Stomach (tissue), 4 donors: ENCODE measurements around the gene PNCK.

ENCODE experiments used
- CTCF ChIP-seq, 7 experiments: fragments of 450-650 bp in 4 of 7; fragments of 200-600 bp in 3 of 7; sonication (generic) in 3 of 7; IDR thresholded peaks; one replicate each; pipeline ENCODE4 v1.5.1; 2016 to 2019; ENCODE audit warnings: antibody characterized with exemption in 7 of 7, control low read depth in 2 of 7, mild to moderate bottlenecking in 1 of 7
- POLR2A ChIP-seq, 4 donors: fragments of 450-650 bp; IDR thresholded peaks; one replicate each; pipeline ENCODE4 v1.6.1; 2016; ENCODE audit warnings: antibody characterized with exemption in 4 of 4, control low read depth in 2 of 4, mild to moderate bottlenecking in 1 of 4, moderate library complexity in 1 of 4
- POLR2AphosphoS5 ChIP-seq, 3 donors: sonication (generic); formaldehyde crosslinking; IDR thresholded peaks; one replicate each; pipeline ENCODE4 v1.6.1; 2016; ENCODE audit warnings: antibody characterized with exemption in 3 of 3

GRCh38 chrX:153696100-153696499 is 22.5 kb upstream of the PNCK start:
- TF ChIP-seq CTCF (IDR thresholded peaks at IDR 0.05) = no peak
- TF ChIP-seq POLR2A (IDR thresholded peaks at IDR 0.05) = no peak
- no peak for TF ChIP-seq POLR2AphosphoS5 (IDR thresholded peaks at IDR 0.05)
